VCaP (cell line): Measurements from ENCODE around the gene FOXE3.
A peak's percentile ranks its signal among the peaks of the same experiment; 100 is the strongest.
"Not testable (repeated sequence)": the region's sequence is repeated elsewhere in the genome, so short reads cannot be mapped to it uniquely, and the experiment has no call there.

Experiments used
- H3K27ac ChIP-seq: fragments of 450-650 bp; 2 replicates; pipeline ENCODE4 v1.5.1; 2017
- CTCF ChIP-seq: fragments of 450-650 bp; conservative IDR thresholded peaks from 2 replicates; pipeline ENCODE4 v1.5.1; 2017; ENCODE audit warnings: mild to moderate bottlenecking, moderate library complexity

FOXE3 gene

DNA sequence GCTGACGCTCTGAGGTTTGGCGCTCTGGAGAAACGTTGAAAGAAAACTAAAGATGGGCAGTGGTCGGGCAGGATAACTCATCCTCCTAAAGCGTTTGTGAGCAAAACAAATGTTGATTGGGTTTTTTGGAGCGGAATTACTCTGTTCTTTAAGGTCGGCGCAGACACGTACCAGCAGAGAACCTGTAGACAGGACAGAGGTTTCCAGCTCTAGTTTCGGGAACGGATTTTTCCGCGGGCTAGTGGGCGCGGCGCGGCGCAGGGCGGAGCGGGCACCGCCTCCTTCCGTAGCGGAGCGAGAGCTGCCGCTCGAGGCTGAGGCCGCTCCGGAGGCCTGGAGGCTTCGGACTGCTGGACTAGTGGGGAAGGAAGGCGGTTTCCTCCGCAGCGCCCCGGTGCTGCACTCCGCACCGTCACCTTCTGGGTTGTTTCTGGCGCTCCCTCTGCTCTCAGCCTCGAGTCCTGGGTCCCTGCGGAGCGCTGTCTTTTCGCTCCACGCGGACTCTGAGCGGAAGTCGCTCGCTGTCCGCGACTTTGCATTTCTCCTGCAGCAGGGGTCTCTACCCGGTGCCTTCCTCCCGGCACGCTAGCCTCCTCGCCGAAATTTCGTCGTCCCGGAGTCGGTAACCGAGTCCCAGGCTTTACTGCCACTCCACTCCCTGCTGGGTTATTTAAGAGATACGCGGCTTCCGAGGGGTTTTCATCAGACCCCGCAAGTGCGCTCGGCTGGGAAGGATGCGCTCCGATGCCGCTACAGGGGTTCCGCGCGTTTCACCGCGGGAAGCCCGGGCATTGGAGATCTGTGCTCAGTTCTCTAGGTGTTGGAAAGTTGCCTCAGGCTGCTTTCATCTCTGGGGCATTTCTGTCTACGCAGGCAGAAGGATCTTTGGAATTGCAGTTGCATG lies 28.7 kb downstream of the FOXE3 start:
- no peak for TF ChIP-seq CTCF

GRCh38 chr1:47445823-47446550 lies 29.9 kb downstream of the FOXE3 start:
- H3K27ac ChIP-seq: no peak overlapping the region
- no peak for TF ChIP-seq CTCF

More for the DNA sequence above, 28.7 kb downstream of the FOXE3 start:
- H3K27ac ChIP-seq: no peak overlapping the region

- no peak for TF ChIP-seq CTCF
- H3K27ac ChIP-seq: no peak overlapping the region
These were observed 32.6 kb downstream of the FOXE3 start for GRCh38 chr1:47448462-47449222.

GRCh38 chr1:47449822-47450552 lies 33.9 kb downstream of the FOXE3 start:
- peak; percentile 59 for TF ChIP-seq CTCF
- H3K27ac ChIP-seq: no peak overlapping the region

GRCh38 chr1:47450606-47451005 lies 34.5 kb downstream of the FOXE3 start:
- TF ChIP-seq CTCF: no peak
- no peak overlapping the region for H3K27ac ChIP-seq

GRCh38 chr1:47452426-47452825 lies 36.3 kb downstream of the FOXE3 start:
- no peak overlapping the region for H3K27ac ChIP-seq
- no peak for TF ChIP-seq CTCF

GRCh38 chr1:47453910-47454309 lies 37.8 kb downstream of the FOXE3 start:
- H3K27ac ChIP-seq: not testable (repeated sequence)
